IMR-90 (cell line): Measurements from ENCODE around the gene MGAT3. TPM values are rescaled to one million over a fixed set of nuclear protein-coding genes. Genes with fewer than 3 reads are reported as not detected.

Experiments used
- ATAC-seq: fragments of 200-7000 bp; cut with Tn5 transposase; 2 replicates; pipeline ENCODE4 v1.9.1; 2020; ENCODE audit warnings: low read depth, mild to moderate bottlenecking, moderate library complexity
- BruUV-seq: library from RNA; stranded (reverse); fragments of 400-500 nt; replicated peaks from 2 replicates; lab custom pipeline; 2021; lab: Mats Ljungman, UMichigan
- CTCF ChIA-PET: fragments of 300-600 bp; formaldehyde crosslinking; extraction: SDS; loops from one replicate; lab custom pipeline; 2021; ENCODE audit warnings: antibody characterized with exemption; lab: Yijun Ruan, JAX
- POLR2A ChIA-PET: fragments of 300-600 bp; sonication (Branson Sonifier 250); formaldehyde crosslinking; loops from one replicate; lab custom pipeline; 2022; ENCODE audit warnings: antibody characterized with exemption; ENCODE audit not compliant: unreplicated experiment; lab: Charles Lee
- DNase-seq: peaks from one replicate; pipeline ENCODE4 v3.0.0; 2013
- H2AFZ ChIP-seq: replicated peaks from 2 replicates; pipeline ENCODE3; 2013; ENCODE audit warnings: low read length, mild to moderate bottlenecking; ENCODE audit not compliant: poor library complexity
- H2AK5ac ChIP-seq: 2 replicates; pipeline ENCODE4 v1.6.1; 2013; ENCODE audit warnings: low read depth, low read length, inconsistent platforms
- H2AK9ac ChIP-seq: replicated peaks from 2 replicates; pipeline ENCODE3; 2013; ENCODE audit warnings: mild to moderate bottlenecking, low read depth, low read length, moderate library complexity; ENCODE audit not compliant: poor library complexity
- H2BK120ac ChIP-seq: 2 replicates; pipeline ENCODE4 v1.6.1; 2013; ENCODE audit warnings: low read depth, low read length, inconsistent platforms
- H2BK15ac ChIP-seq: 3 replicates; pipeline ENCODE4 v1.6.1; 2013; ENCODE audit warnings: low read depth, low read length, inconsistent platforms
- H2BK20ac ChIP-seq: 2 replicates; pipeline ENCODE4 v1.6.1; 2013; ENCODE audit warnings: low read depth, mild to moderate bottlenecking, inconsistent platforms, low read length, moderate library complexity
- H2BK5ac ChIP-seq: 2 replicates; pipeline ENCODE4 v1.6.1; 2013; ENCODE audit warnings: mild to moderate bottlenecking, low read depth, low read length, inconsistent platforms; ENCODE audit not compliant: poor library complexity, severe bottlenecking
- H3K14ac ChIP-seq: replicated peaks from 2 replicates; pipeline ENCODE4 v1.6.1; 2013; ENCODE audit warnings: low read depth, low read length, inconsistent platforms
- H3K18ac ChIP-seq: 2 replicates; pipeline ENCODE4 v1.6.1; 2013; ENCODE audit warnings: low read depth, low read length, control low read depth
- H3K23ac ChIP-seq: 2 replicates; pipeline ENCODE4 v1.6.1; 2013; ENCODE audit warnings: low read depth, low read length, inconsistent platforms
- H3K27ac ChIP-seq: 2 replicates; pipeline ENCODE4 v1.5.1; 2013; ENCODE audit warnings: mild to moderate bottlenecking, control low read depth, low read length; ENCODE audit not compliant: insufficient read depth
- H3K27me3 ChIP-seq: 2 replicates; pipeline ENCODE4 v1.6.1; 2013; ENCODE audit warnings: low read length; ENCODE audit not compliant: control insufficient read depth, insufficient read depth
- H3K36me3 ChIP-seq: 2 replicates; pipeline ENCODE4 v1.6.1; 2013; ENCODE audit warnings: low read length, mixed read lengths; ENCODE audit not compliant: control insufficient read depth, insufficient read depth
- H3K4ac ChIP-seq: 2 replicates; pipeline ENCODE4 v1.6.1; 2013; ENCODE audit warnings: low read depth, low read length, inconsistent platforms
- H3K4me1 ChIP-seq: 2 replicates; pipeline ENCODE4 v1.6.1; 2013; ENCODE audit warnings: low read length, mixed read lengths; ENCODE audit not compliant: control insufficient read depth, insufficient read depth
- H3K4me2 ChIP-seq: 2 replicates; pipeline ENCODE4 v1.6.1; 2013; ENCODE audit warnings: low read depth, mild to moderate bottlenecking, control low read depth, low read length, moderate library complexity
- H3K4me3 ChIP-seq: 2 replicates; pipeline ENCODE4 v1.5.1; 2013; ENCODE audit warnings: low read depth, mild to moderate bottlenecking, control low read depth, low read length, moderate library complexity; ENCODE audit not compliant: insufficient read depth
- H3K56ac ChIP-seq: 2 replicates; pipeline ENCODE4 v1.6.1; 2013; ENCODE audit warnings: low read length, inconsistent platforms; ENCODE audit not compliant: insufficient read depth; ENCODE audit errors: extremely low read depth
- H3K79me1 ChIP-seq, 2 experiments: 2 replicates each; pipeline ENCODE4 v1.6.1; 2013; ENCODE audit warnings: low read length in 2 of 2, inconsistent platforms in 1 of 2, low read depth in 1 of 2
- H3K9ac ChIP-seq: 2 replicates; pipeline ENCODE4 v1.6.1; 2013; ENCODE audit warnings: low read depth, low read length, control low read depth
- H3K9me1 ChIP-seq: 2 replicates; pipeline ENCODE4 v1.6.1; 2013; ENCODE audit warnings: low read length, inconsistent platforms; ENCODE audit not compliant: insufficient read depth
- H3K9me3 ChIP-seq: 2 replicates; pipeline ENCODE4 v1.6.1; 2013; ENCODE audit warnings: low read length; ENCODE audit not compliant: control insufficient read depth, insufficient read depth
- H4K20me1 ChIP-seq: 2 replicates; pipeline ENCODE4 v1.6.1; 2013; ENCODE audit warnings: low read length, inconsistent platforms; ENCODE audit not compliant: insufficient read depth
- H4K5ac ChIP-seq: 2 replicates; pipeline ENCODE4 v1.6.1; 2013; ENCODE audit warnings: mild to moderate bottlenecking, low read depth, low read length, control low read depth
- H4K8ac ChIP-seq, 2 experiments: 2 replicates each; pipeline ENCODE4 v1.6.1; 2013; ENCODE audit warnings: low read depth in 2 of 2, low read length in 2 of 2, control low read depth in 1 of 2, inconsistent platforms in 1 of 2
- H4K91ac ChIP-seq: 2 replicates; pipeline ENCODE4 v1.6.1; 2013; ENCODE audit warnings: low read depth, low read length, inconsistent platforms; ENCODE audit not compliant: insufficient read depth
- BHLHE40 ChIP-seq: fragments of 150-350 bp; IDR thresholded peaks from 2 replicates; pipeline ENCODE4 v1.6.1; 2016; ENCODE audit warnings: mild to moderate bottlenecking, low read depth, low read length
- CEBPB ChIP-seq: IDR thresholded peaks from 2 replicates; pipeline ENCODE4 v1.6.1; 2012; ENCODE audit warnings: low read depth, low read length, improper control_type of control experiment
- CHD1 ChIP-seq: IDR thresholded peaks from 2 replicates; pipeline ENCODE4 v1.6.1; 2012; ENCODE audit warnings: low read depth, low read length, improper control_type of control experiment
- FOS ChIP-seq: fragments of 150-350 bp; IDR thresholded peaks from 2 replicates; pipeline ENCODE4 v1.6.1; 2016; ENCODE audit warnings: low read depth, low read length
- MAFK ChIP-seq: IDR thresholded peaks from 2 replicates; pipeline ENCODE4 v1.6.1; 2012; ENCODE audit warnings: low read depth, low read length, improper control_type of control experiment
- MXI1 ChIP-seq: IDR thresholded peaks from 2 replicates; pipeline ENCODE4 v1.6.1; 2012; ENCODE audit warnings: low read depth, mild to moderate bottlenecking, low read length, moderate library complexity, borderline replicate concordance
- NFE2L2 ChIP-seq: fragments of 150-350 bp; IDR thresholded peaks from 2 replicates; pipeline ENCODE4 v1.6.1; 2016; ENCODE audit warnings: low read depth, mild to moderate bottlenecking, low read length
- POLR2A ChIP-seq: IDR thresholded peaks from 2 replicates; pipeline ENCODE4 v1.6.1; 2012; ENCODE audit warnings: mild to moderate bottlenecking, low read depth, low read length
- RCOR1 ChIP-seq: IDR thresholded peaks from 2 replicates; pipeline ENCODE4 v1.6.1; 2012; ENCODE audit warnings: mild to moderate bottlenecking, low read length, improper control_type of control experiment; ENCODE audit not compliant: insufficient replicate concordance
- RFX5 ChIP-seq: IDR thresholded peaks from 2 replicates; pipeline ENCODE4 v1.8.0; 2012; ENCODE audit warnings: low read depth, mild to moderate bottlenecking, low read length, moderate library complexity
- SMC3 ChIP-seq: fragments of 150-350 bp; IDR thresholded peaks from 2 replicates; pipeline ENCODE4 v1.6.1; 2016; ENCODE audit warnings: low read depth, mild to moderate bottlenecking, antibody characterized with exemption, low read length, moderate library complexity
- WGBS, 2 experiments: methylation state at CpG; one replicate each; pipeline versions ENCODE4 v1.1.5 to v1.1.7; 2013; ENCODE audit warnings: missing lambda C conversion rate in 2 of 2; ENCODE audit not compliant: insufficient read length in 1 of 2; ENCODE audit errors: extremely low coverage in 2 of 2; 5-methylcytosine and 5-hydroxymethylcytosine counted together
- dilution Hi-C: fragments of 300-500 bp; cut with HindIII; formaldehyde crosslinking; loops from one replicate; pipeline ENCODE4 v1.14.3; 2018; ENCODE audit warnings: low sequenced_read_pairs; ENCODE audit not compliant: unreplicated experiment
- in situ Hi-C: fragments of 300-500 bp; cut with MboI; formaldehyde crosslinking; loops from 3 replicates; pipeline ENCODE4 v1.14.3; 2019; ENCODE audit warnings: low sequenced_read_pairs, inconsistent platforms, mixed read lengths
- intact Hi-C: fragments of 100-400 bp; cut with micrococcal nuclease; formaldehyde crosslinking; loops from 2 replicates; pipeline ENCODE4 v1.10.0; 2022
- polyA plus RNA-seq, 3 experiments: library from polyadenylated mRNA; depleted of rRNA; stranded (reverse); fragments of >200 nt; gene quantifications; 2 replicates each; pipeline ENCODE4 v1.2.3, GENCODE V29; 2012; ENCODE audit warnings: low replicate concordance in 1 of 3
- total RNA-seq: library from RNA; depleted of rRNA; stranded (reverse); fragments of >200 nt; gene quantifications from 2 replicates; pipeline ENCODE4 v1.2.3, GENCODE V29; 2012
- TF ChIP-seq, protein P1 (sequence below): conservative IDR thresholded peaks from 2 replicates; pipeline ENCODE4 v1.5.1; 2012; ENCODE audit warnings: mild to moderate bottlenecking, low read depth, low read length, improper control_type of control experiment
- TF ChIP-seq, protein P2 (sequence below): fragments of 150-350 bp; IDR thresholded peaks from 2 replicates; pipeline ENCODE4 v1.6.1; 2016; ENCODE audit warnings: low read depth, mild to moderate bottlenecking, low read length, moderate library complexity, borderline replicate concordance
- TF ChIP-seq, protein P3 (sequence below): fragments of 150-350 bp; IDR thresholded peaks from 2 replicates; pipeline ENCODE4 v1.6.1; 2017; ENCODE audit warnings: mild to moderate bottlenecking, antibody characterized with exemption, low read length, low read depth

The MGAT3 gene
- total and polyA plus RNA-seq, 2 of the 4 experiments (the other 2 are of a cell fraction): 0.36 to 1.1 TPM

DNA sequence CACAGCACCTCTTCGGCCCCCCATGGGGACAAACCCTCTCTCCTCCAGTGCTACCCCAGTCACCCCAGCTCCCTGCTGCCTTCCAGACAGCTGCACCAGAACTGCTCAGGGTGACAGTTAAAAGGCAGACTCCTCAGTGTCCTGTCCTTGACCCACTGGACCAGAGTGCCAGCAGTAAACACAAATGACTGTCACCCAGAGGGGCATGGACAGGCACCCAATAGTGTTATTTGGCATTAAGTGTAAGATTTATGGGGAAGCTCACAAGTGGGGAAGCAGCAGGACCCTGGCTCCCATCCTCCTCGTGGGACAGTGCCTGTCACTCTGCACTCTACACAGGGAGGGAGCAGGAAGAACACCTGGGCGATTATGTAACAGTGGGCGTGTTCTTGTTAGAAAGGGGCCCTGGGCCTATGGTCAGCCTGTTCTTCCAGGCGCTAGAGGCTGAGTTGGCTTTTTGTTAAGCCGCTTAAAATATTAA, 70.7 kb downstream of the MGAT3 start:
- H3K4ac ChIP-seq: no peak overlapping the region
- dilution Hi-C loops (no loop called here), in situ Hi-C loops (loop anchor here (10.0 kb wide), 1 partner anchor 213 kb away; the partner anchor contains the start of gene RPL3), intact Hi-C loops (loop anchor here (10.0 kb wide), 1 partner anchor 123 kb away; no protein-coding TSS in a partner anchor)
- H3K18ac ChIP-seq: no peak overlapping the region
- H2AK9ac ChIP-seq: no peak overlapping the region
- no peak overlapping the region for H3K14ac ChIP-seq
- H2BK15ac ChIP-seq: no peak overlapping the region
- no peak overlapping the region for H3K4me2 ChIP-seq
- H3K27ac ChIP-seq: no peak overlapping the region
- H2AK5ac ChIP-seq: no peak overlapping the region
- no peak overlapping the region for H3K23ac ChIP-seq
- H3K9ac ChIP-seq: no peak overlapping the region
- H3K27me3 ChIP-seq: no peaks in the 10 kb centered on the region
- H4K8ac ChIP-seq: no peak overlapping the region
- no peak overlapping the region for H3K56ac ChIP-seq
- peaks cover 6% of the 10 kb centered on the region; the same call in 1 of the 2 replicates for H3K9me1 ChIP-seq
- WGBS, 2 experiments: no CpG with 5 or more reads among the region's 6 CpGs
- DNase-seq: peak; percentile 27
- no peak overlapping the region for H2BK20ac ChIP-seq
- H3K36me3 ChIP-seq: peaks cover 29% of the 10 kb centered on the region
- no peak overlapping the region for H4K5ac ChIP-seq
- H2AFZ ChIP-seq: no peak overlapping the region
- H3K9me3 ChIP-seq: no peaks in the 10 kb centered on the region
- no peak overlapping the region for H2BK120ac ChIP-seq
- ATAC-seq: no peak
- H3K4me3 ChIP-seq: no peak overlapping the region
- peaks cover 4% of the 10 kb centered on the region; the same call in 1 of the 2 replicates for H3K4me1 ChIP-seq
- POLR2A ChIA-PET: interaction anchor here (1.4 kb wide), 1 partner anchor 209 kb away, joined by 5 read pairs; no protein-coding TSS in a partner anchor
- peaks cover 23 to 87% of the 10 kb centered on the region in 2 experiments for H3K79me1 ChIP-seq
- TF ChIP-seq BHLHE40 (no peak), SMC3 (no peak), RCOR1 (no peak), MAFK (no peak), MXI1 (no peak), NFE2L2 (no peak), POLR2A (no peak), CHD1 (no peak), FOS (no peak), RFX5 (no peak), CEBPB (no peak)
- TF ChIP-seq, protein P1, sequence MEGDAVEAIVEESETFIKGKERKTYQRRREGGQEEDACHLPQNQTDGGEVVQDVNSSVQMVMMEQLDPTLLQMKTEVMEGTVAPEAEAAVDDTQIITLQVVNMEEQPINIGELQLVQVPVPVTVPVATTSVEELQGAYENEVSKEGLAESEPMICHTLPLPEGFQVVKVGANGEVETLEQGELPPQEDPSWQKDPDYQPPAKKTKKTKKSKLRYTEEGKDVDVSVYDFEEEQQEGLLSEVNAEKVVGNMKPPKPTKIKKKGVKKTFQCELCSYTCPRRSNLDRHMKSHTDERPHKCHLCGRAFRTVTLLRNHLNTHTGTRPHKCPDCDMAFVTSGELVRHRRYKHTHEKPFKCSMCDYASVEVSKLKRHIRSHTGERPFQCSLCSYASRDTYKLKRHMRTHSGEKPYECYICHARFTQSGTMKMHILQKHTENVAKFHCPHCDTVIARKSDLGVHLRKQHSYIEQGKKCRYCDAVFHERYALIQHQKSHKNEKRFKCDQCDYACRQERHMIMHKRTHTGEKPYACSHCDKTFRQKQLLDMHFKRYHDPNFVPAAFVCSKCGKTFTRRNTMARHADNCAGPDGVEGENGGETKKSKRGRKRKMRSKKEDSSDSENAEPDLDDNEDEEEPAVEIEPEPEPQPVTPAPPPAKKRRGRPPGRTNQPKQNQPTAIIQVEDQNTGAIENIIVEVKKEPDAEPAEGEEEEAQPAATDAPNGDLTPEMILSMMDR: no peak
- TF ChIP-seq, protein P2, sequence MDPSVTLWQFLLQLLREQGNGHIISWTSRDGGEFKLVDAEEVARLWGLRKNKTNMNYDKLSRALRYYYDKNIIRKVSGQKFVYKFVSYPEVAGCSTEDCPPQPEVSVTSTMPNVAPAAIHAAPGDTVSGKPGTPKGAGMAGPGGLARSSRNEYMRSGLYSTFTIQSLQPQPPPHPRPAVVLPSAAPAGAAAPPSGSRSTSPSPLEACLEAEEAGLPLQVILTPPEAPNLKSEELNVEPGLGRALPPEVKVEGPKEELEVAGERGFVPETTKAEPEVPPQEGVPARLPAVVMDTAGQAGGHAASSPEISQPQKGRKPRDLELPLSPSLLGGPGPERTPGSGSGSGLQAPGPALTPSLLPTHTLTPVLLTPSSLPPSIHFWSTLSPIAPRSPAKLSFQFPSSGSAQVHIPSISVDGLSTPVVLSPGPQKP: no peak
- TF ChIP-seq, protein P3, sequence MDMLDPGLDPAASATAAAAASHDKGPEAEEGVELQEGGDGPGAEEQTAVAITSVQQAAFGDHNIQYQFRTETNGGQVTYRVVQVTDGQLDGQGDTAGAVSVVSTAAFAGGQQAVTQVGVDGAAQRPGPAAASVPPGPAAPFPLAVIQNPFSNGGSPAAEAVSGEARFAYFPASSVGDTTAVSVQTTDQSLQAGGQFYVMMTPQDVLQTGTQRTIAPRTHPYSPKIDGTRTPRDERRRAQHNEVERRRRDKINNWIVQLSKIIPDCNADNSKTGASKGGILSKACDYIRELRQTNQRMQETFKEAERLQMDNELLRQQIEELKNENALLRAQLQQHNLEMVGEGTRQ: no peak
- no peak overlapping the region for H4K91ac ChIP-seq
- CTCF ChIA-PET: no interaction called here
- H4K20me1 ChIP-seq: peaks cover 83% of the 10 kb centered on the region
- no TSS peak for BruUV-seq
- no peak overlapping the region for H2BK5ac ChIP-seq
